Mesenchymal stem cell (in vitro differentiated cells and primary cell): Measurements from ENCODE around the gene GPX5.

Source experiments
- DNase-seq: peaks from one replicate; pipeline ENCODE4 v3.0.0-alpha.2; 2013
- H2AFZ ChIP-seq: one replicate; pipeline ENCODE4 v1.6.1; 2013; ENCODE audit warnings: low read depth, mild to moderate bottlenecking, control low read depth, inconsistent platforms, low read length, moderate library complexity
- H2AK5ac ChIP-seq: 2 replicates; pipeline ENCODE4 v1.6.1; 2013; ENCODE audit warnings: low read length, moderate library complexity, mild to moderate bottlenecking, inconsistent platforms; ENCODE audit not compliant: severe bottlenecking
- H2BK120ac ChIP-seq: one replicate; pipeline ENCODE4 v1.6.1; 2013; ENCODE audit warnings: low read depth, mild to moderate bottlenecking, inconsistent platforms, low read length, moderate library complexity
- H2BK12ac ChIP-seq, 2 experiments: one replicate each; pipeline ENCODE4 v1.6.1; 2013; ENCODE audit warnings: inconsistent platforms in 2 of 2, low read length in 2 of 2, mild to moderate bottlenecking in 2 of 2, moderate library complexity in 2 of 2, control low read depth in 1 of 2
- H2BK15ac ChIP-seq: one replicate; pipeline ENCODE4 v1.6.1; 2013; ENCODE audit warnings: mild to moderate bottlenecking, low read depth, inconsistent platforms; ENCODE audit not compliant: poor library complexity, severe bottlenecking
- H2BK5ac ChIP-seq: 2 replicates; pipeline ENCODE4 v1.6.1; 2013; ENCODE audit warnings: low read depth, mild to moderate bottlenecking, low read length, control low read depth, inconsistent platforms; ENCODE audit not compliant: poor library complexity, severe bottlenecking
- H3K14ac ChIP-seq, 2 experiments: one replicate each; pipeline ENCODE4 v1.6.1; 2013; ENCODE audit warnings: inconsistent platforms in 2 of 2, low read length in 2 of 2, control low read depth in 1 of 2, mild to moderate bottlenecking in 1 of 2, moderate library complexity in 1 of 2
- H3K18ac ChIP-seq, 2 experiments: one replicate each; pipeline ENCODE4 v1.6.1; 2013; ENCODE audit warnings: inconsistent platforms in 2 of 2, low read length in 2 of 2, control low read depth in 1 of 2, low read depth in 1 of 2, mild to moderate bottlenecking in 1 of 2
- H3K23ac ChIP-seq, 2 experiments: one replicate each; pipeline ENCODE4 v1.6.1; 2013; ENCODE audit warnings: inconsistent platforms in 2 of 2, low read length in 2 of 2, mild to moderate bottlenecking in 2 of 2, moderate library complexity in 2 of 2, control low read depth in 1 of 2
- H3K27ac ChIP-seq: 2 replicates; pipeline ENCODE4 v1.5.1; 2013; ENCODE audit warnings: mild to moderate bottlenecking, moderate library complexity, low read length, control low read depth, inconsistent platforms; ENCODE audit not compliant: poor library complexity, severe bottlenecking
- H3K27me3 ChIP-seq, 2 experiments: 2 replicates each; pipeline versions ENCODE4 v1.6.1 to v1.7.0; 2013; ENCODE audit warnings: low read length in 2 of 2, mild to moderate bottlenecking in 2 of 2, moderate library complexity in 2 of 2, control low read depth in 1 of 2, inconsistent platforms in 1 of 2; ENCODE audit not compliant: control insufficient read depth in 1 of 2, insufficient read depth in 1 of 2
- H3K36me3 ChIP-seq, 2 experiments: 2 replicates each; pipeline versions ENCODE4 v1.6.1 to v1.7.0; 2013; ENCODE audit warnings: low read length in 2 of 2, control low read depth in 1 of 2, inconsistent platforms in 1 of 2, low read depth in 1 of 2, mild to moderate bottlenecking in 1 of 2; ENCODE audit not compliant: insufficient read depth in 2 of 2, control insufficient read depth in 1 of 2
- H3K4ac ChIP-seq, 2 experiments: one replicate each; pipeline ENCODE4 v1.6.1; 2013; ENCODE audit warnings: inconsistent platforms in 2 of 2, low read length in 2 of 2, mild to moderate bottlenecking in 2 of 2, moderate library complexity in 2 of 2, control low read depth in 1 of 2, low read depth in 1 of 2
- H3K4me1 ChIP-seq: 2 replicates; pipeline ENCODE4 v1.6.1; 2013; ENCODE audit warnings: low read depth, low read length, control low read depth; ENCODE audit not compliant: control insufficient read depth, insufficient read depth
- H3K4me2 ChIP-seq: 2 replicates; pipeline ENCODE4 v1.6.1; 2013; ENCODE audit warnings: low read length, mild to moderate bottlenecking, inconsistent platforms; ENCODE audit not compliant: poor library complexity, severe bottlenecking
- H3K4me3 ChIP-seq, 2 experiments: 2 replicates each; pipeline versions ENCODE4 v1.5.1 to v1.7.0; 2013; ENCODE audit warnings: low read length in 2 of 2, mild to moderate bottlenecking in 2 of 2, control low read depth in 1 of 2, low read depth in 1 of 2; ENCODE audit not compliant: insufficient read depth in 1 of 2
- H3K79me1 ChIP-seq: replicated peaks from 2 replicates; pipeline ENCODE4 v1.6.1; 2013; ENCODE audit warnings: mild to moderate bottlenecking, control low read depth, low read length, inconsistent platforms; ENCODE audit not compliant: poor library complexity, severe bottlenecking
- H3K9ac ChIP-seq: 2 replicates; pipeline ENCODE4 v1.7.0; 2013; ENCODE audit warnings: mild to moderate bottlenecking, low read length, moderate library complexity
- H3K9me3 ChIP-seq: 2 replicates; pipeline ENCODE4 v1.7.0; 2013; ENCODE audit warnings: mild to moderate bottlenecking, low read length; ENCODE audit not compliant: control insufficient read depth
- H4K8ac ChIP-seq: one replicate; pipeline ENCODE4 v1.6.1; 2013; ENCODE audit warnings: inconsistent platforms, mild to moderate bottlenecking, low read length, moderate library complexity
- H4K91ac ChIP-seq: one replicate; pipeline ENCODE4 v1.6.1; 2013; ENCODE audit warnings: mild to moderate bottlenecking, low read length, inconsistent platforms
- WGBS: methylation state at CpG from one replicate; pipeline ENCODE4 v1.1.7; 2013; ENCODE audit warnings: mixed read lengths; 5-methylcytosine and 5-hydroxymethylcytosine counted together

GPX5 gene

GRCh38 chr6:28537065-28537464, 11.4 kb downstream of the GPX5 start:
- Histone ChIP-seq H3K79me1 (no peaks in the 10 kb centered on the region), H3K4me2 (no peak overlapping the region), H3K27ac (no peak overlapping the region), H2BK15ac (no peak overlapping the region), H3K4me1 (no peaks in the 10 kb centered on the region), H3K23ac (no peak overlapping the region), H2AK5ac (no peak overlapping the region), H3K9me3 (no peaks in the 10 kb centered on the region), H3K4ac (no peak overlapping the region), H2BK12ac (no peak overlapping the region), H3K4me3 (peak overlapping the region in 1 of 2 experiments; percentile 70), H3K14ac (no peak overlapping the region), H3K18ac (no peak overlapping the region), H3K36me3 (no peaks in the 10 kb centered on the region), H3K9ac (no peak overlapping the region), H2BK5ac (no peak overlapping the region), H4K91ac (no peak overlapping the region), H3K27me3 (peaks cover 22 to 44% of the 10 kb centered on the region in 2 experiments), H2AFZ (peak overlapping the region; percentile 51), H4K8ac (no peak overlapping the region), H2BK120ac (no peak overlapping the region)
- 34% methylated on average over 16 of the region's 18 CpGs for whole genome bisulfite sequencing
- DNase-seq, result no peak

DNA sequence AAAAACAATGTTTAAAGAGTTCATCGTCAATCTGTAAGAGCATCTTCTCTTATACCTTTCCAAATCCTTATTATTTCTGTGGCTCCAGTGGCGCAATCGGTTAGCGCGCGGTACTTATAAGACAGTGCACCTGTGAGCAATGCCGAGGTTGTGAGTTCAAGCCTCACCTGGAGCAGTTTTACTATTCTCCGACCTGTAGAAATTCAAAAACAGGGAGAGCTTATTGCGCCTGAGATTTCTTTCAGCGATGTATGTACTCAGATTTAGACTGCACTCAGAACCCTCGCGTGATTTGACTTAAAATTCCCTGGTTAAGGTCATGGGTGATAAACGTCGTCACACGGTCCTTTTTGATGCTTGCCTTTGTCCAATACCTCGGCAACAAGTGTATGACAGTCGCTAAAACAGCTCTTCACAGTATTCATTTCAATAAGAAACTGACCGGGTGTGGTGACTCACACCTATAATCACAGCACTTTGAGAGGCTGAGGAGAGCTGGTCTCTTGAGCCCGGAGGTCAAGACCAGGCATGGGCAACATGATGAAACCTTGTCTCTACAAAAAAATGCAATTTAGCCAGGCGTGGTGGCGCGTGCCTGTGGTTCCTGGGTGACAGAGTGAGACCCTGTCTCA, 11.9 kb downstream of the GPX5 start:
- H2BK15ac ChIP-seq, result no peak overlapping the region
- H2BK120ac ChIP-seq, result no peak overlapping the region
- H3K14ac ChIP-seq, result no peak overlapping the region
- no peak overlapping the region for H2AK5ac ChIP-seq
- no peak overlapping the region for H3K18ac ChIP-seq
- H3K27me3 ChIP-seq, result peaks cover 22 to 42% of the 10 kb centered on the region in 2 experiments
- no peak overlapping the region for H2BK12ac ChIP-seq
- H3K79me1 ChIP-seq, result no peaks in the 10 kb centered on the region
- no peak overlapping the region for H4K91ac ChIP-seq
- WGBS, result 34% methylated on average over 22 of the region's 22 CpGs
- DNase-seq, result no peak
- no peak overlapping the region for H4K8ac ChIP-seq
- peaks cover 1% of the 10 kb centered on the region for H3K4me1 ChIP-seq
- peak overlapping the region in 1 of 2 experiments; percentile 70 for H3K4me3 ChIP-seq
- no peak overlapping the region for H3K9ac ChIP-seq
- no peak overlapping the region for H3K23ac ChIP-seq
- no peaks in the 10 kb centered on the region for H3K36me3 ChIP-seq
- H3K4ac ChIP-seq, result no peak overlapping the region
- H3K4me2 ChIP-seq, result no peak overlapping the region
- no peak overlapping the region for H3K27ac ChIP-seq
- H2AFZ ChIP-seq, result peak overlapping the region; percentile 8
- H2BK5ac ChIP-seq, result no peak overlapping the region
- H3K9me3 ChIP-seq, result no peaks in the 10 kb centered on the region

- H3K23ac ChIP-seq, result no peak overlapping the region
- peaks cover 6 to 24% of the 10 kb centered on the region in 2 experiments for H3K27me3 ChIP-seq
- no peaks in the 10 kb centered on the region for H3K9me3 ChIP-seq
- no peak overlapping the region for H3K14ac ChIP-seq
- peaks cover 8% of the 10 kb centered on the region for H3K4me1 ChIP-seq
- no peak overlapping the region for H4K91ac ChIP-seq
- H2BK12ac ChIP-seq, result no peak overlapping the region
- no peaks in the 10 kb centered on the region for H3K79me1 ChIP-seq
- H2AK5ac ChIP-seq, result no peak overlapping the region
- H2BK15ac ChIP-seq, result no peak overlapping the region
- H3K9ac ChIP-seq, result no peak overlapping the region
- no peak overlapping the region for H2BK5ac ChIP-seq
- no peak overlapping the region for H2AFZ ChIP-seq
- no peak for DNase-seq
- H3K4me3 ChIP-seq, result peak overlapping the region in 1 of 2 experiments; percentile 70
- H3K4ac ChIP-seq, result no peak overlapping the region
- H3K27ac ChIP-seq, result no peak overlapping the region
- no peaks in the 10 kb centered on the region for H3K36me3 ChIP-seq
- no peak overlapping the region for H3K18ac ChIP-seq
- H4K8ac ChIP-seq, result no peak overlapping the region
- H2BK120ac ChIP-seq, result no peak overlapping the region
- H3K4me2 ChIP-seq, result peak overlapping the region; percentile 50
- 33% methylated on average over 1 of the region's 7 CpGs for WGBS
Measured at GRCh38 chr6:28541996-28542395, 16.3 kb downstream of the GPX5 start.

- peak overlapping the region; percentile 51 for H2AFZ ChIP-seq
- H2BK120ac ChIP-seq, result no peak overlapping the region
- no peak overlapping the region for H3K27ac ChIP-seq
- H3K79me1 ChIP-seq, result no peaks in the 10 kb centered on the region
- H3K36me3 ChIP-seq, result no peaks in the 10 kb centered on the region
- H4K8ac ChIP-seq, result no peak overlapping the region
- no peak overlapping the region for H3K4ac ChIP-seq
- WGBS, result 10% methylated on average over 29 of the region's 30 CpGs
- H3K4me3 ChIP-seq, result peak overlapping the region in 1 of 2 experiments; percentile 70
- no peak overlapping the region for H2BK15ac ChIP-seq
- peak overlapping the region; percentile 50 for H3K4me2 ChIP-seq
- H2BK5ac ChIP-seq, result no peak overlapping the region
- DNase-seq, result peak; percentile 73
- no peak overlapping the region for H2AK5ac ChIP-seq
- H3K4me1 ChIP-seq, result peaks cover 8% of the 10 kb centered on the region
- H3K14ac ChIP-seq, result peak overlapping the region in 1 of 2 experiments; percentile 41
- no peak overlapping the region for H3K23ac ChIP-seq
- H3K18ac ChIP-seq, result peak overlapping the region in 1 of 2 experiments; percentile 24
- no peak overlapping the region for H4K91ac ChIP-seq
- H3K9me3 ChIP-seq, result no peaks in the 10 kb centered on the region
- no peak overlapping the region for H2BK12ac ChIP-seq
- no peak overlapping the region for H3K9ac ChIP-seq
- peaks cover 6 to 18% of the 10 kb centered on the region in 2 experiments for H3K27me3 ChIP-seq
Measured at GRCh38 chr6:28542440-28543296, 17.0 kb downstream of the GPX5 start.
